ENCODE measurements around the gene HBA2.

The HBA2 gene

GRCh38 chr16:185213-185612 lies 12.5 kb downstream of the HBA2 start:
- ATAC-seq = no peak
- no peak for TF ChIP-seq ZC3H10 (CRISPR knock-in tag; IDR thresholded peaks at IDR 0.05)
- TF ChIP-seq ESRRG (CRISPR knock-in tag; IDR thresholded peaks at IDR 0.05) = no peak
- TF ChIP-seq POU6F1 (CRISPR knock-in tag; IDR thresholded peaks at IDR 0.05; ENCODE audit: borderline replicate concordance, low read depth) = no peak
- TF ChIP-seq CREB5 (CRISPR knock-in tag; IDR thresholded peaks at IDR 0.05; ENCODE audit: low read depth) = no peak
- no peak for TF ChIP-seq PPARA (CRISPR knock-in tag; IDR thresholded peaks at IDR 0.05; ENCODE audit: borderline replicate concordance)

GRCh38 chr16:185691-186090 lies 13.0 kb downstream of the HBA2 start:
- no peak for ATAC-seq
- no peak for TF ChIP-seq ISL1 (CRISPR knock-in tag; IDR thresholded peaks at IDR 0.05)
- no peak for TF ChIP-seq TOX (CRISPR knock-in tag; IDR thresholded peaks at IDR 0.05; ENCODE audit: borderline replicate concordance)
- TF ChIP-seq ARNTL (CRISPR knock-in tag; IDR thresholded peaks at IDR 0.05; ENCODE audit: borderline replicate concordance, low read depth) = no peak
- TF ChIP-seq POU6F1 (CRISPR knock-in tag; IDR thresholded peaks at IDR 0.05; ENCODE audit: borderline replicate concordance, low read depth) = no peak
- no peak for TF ChIP-seq ZC3H10 (CRISPR knock-in tag; IDR thresholded peaks at IDR 0.05)
- no peak for TF ChIP-seq PATZ1 (CRISPR knock-in tag; IDR thresholded peaks at IDR 0.05; ENCODE audit: borderline replicate concordance)
- no peak for TF ChIP-seq ZNF565 (CRISPR knock-in tag; conservative IDR thresholded peaks at IDR 0.05; ENCODE audit: low read depth)
- no peak for TF ChIP-seq TSHZ2 (CRISPR knock-in tag; IDR thresholded peaks at IDR 0.05)
- no peak for TF ChIP-seq RARB (CRISPR knock-in tag; IDR thresholded peaks at IDR 0.05)
- TF ChIP-seq OSR1 (CRISPR knock-in tag; IDR thresholded peaks at IDR 0.05) = no peak
- TF ChIP-seq BACH2 (CRISPR knock-in tag; IDR thresholded peaks at IDR 0.05; ENCODE audit: borderline replicate concordance) = no peak
- TF ChIP-seq CREB5 (CRISPR knock-in tag; IDR thresholded peaks at IDR 0.05; ENCODE audit: low read depth) = no peak
- TF ChIP-seq CSDC2 (CRISPR knock-in tag; IDR thresholded peaks at IDR 0.05) = no peak
- no peak for TF ChIP-seq ESRRG (CRISPR knock-in tag; IDR thresholded peaks at IDR 0.05)

GRCh38 chr16:187330-187729 lies 14.7 kb downstream of the HBA2 start:
- ATAC-seq = no peak
- TF ChIP-seq ESRRG (CRISPR knock-in tag; IDR thresholded peaks at IDR 0.05) (no peak), PPARA (CRISPR knock-in tag; IDR thresholded peaks at IDR 0.05; ENCODE audit: borderline replicate concordance) (no peak), ARNTL (CRISPR knock-in tag; IDR thresholded peaks at IDR 0.05; ENCODE audit: borderline replicate concordance, low read depth) (no peak), CSRNP3 (CRISPR knock-in tag; IDR thresholded peaks at IDR 0.05) (no peak), GLIS3 (CRISPR knock-in tag; IDR thresholded peaks at IDR 0.05) (no peak), ZFP30 (CRISPR knock-in tag; IDR thresholded peaks at IDR 0.05) (no peak), ISL1 (CRISPR knock-in tag; IDR thresholded peaks at IDR 0.05) (no peak), TCF4 (CRISPR knock-in tag; IDR thresholded peaks at IDR 0.05; ENCODE audit: borderline replicate concordance) (no peak), ZNF70 (CRISPR knock-in tag; IDR thresholded peaks at IDR 0.05) (no peak), ZNF565 (CRISPR knock-in tag; conservative IDR thresholded peaks at IDR 0.05; ENCODE audit: low read depth) (no peak), BACH2 (CRISPR knock-in tag; IDR thresholded peaks at IDR 0.05; ENCODE audit: borderline replicate concordance) (no peak), RARB (CRISPR knock-in tag; IDR thresholded peaks at IDR 0.05) (no peak), OSR1 (CRISPR knock-in tag; IDR thresholded peaks at IDR 0.05) (no peak)

Data from SK-N-SH treated with all-trans-retinoic acid at 6 μM for 48 hours (cell line).